H1 (cell line): ENCODE measurements around the gene FDPS. TPM values are rescaled to one million over a fixed set of nuclear protein-coding genes. Genes with fewer than 3 reads are reported as not detected.

Source experiments
- CTCF ChIA-PET: fragments of 300-600 bp; sonication (Branson Sonifier 250); formaldehyde crosslinking; loops from one replicate; lab custom pipeline; 2021; ENCODE audit not compliant: partially characterized antibody; lab: Charles Lee
- POLR2A ChIA-PET: fragments of 300-600 bp; sonication (Branson Sonifier 250); formaldehyde crosslinking; loops from one replicate; lab custom pipeline; 2021; ENCODE audit warnings: inconsistent platforms; ENCODE audit not compliant: partially characterized antibody; lab: Charles Lee
- DNase-seq, 2 experiments: peaks; one replicate each; pipeline versions ENCODE4 v3.0.0 to v3.0.0-alpha.2; 2010 to 2022; ENCODE audit warnings: low spot score in 2 of 2, low read depth in 1 of 2, mixed read lengths in 1 of 2
- FAIRE-seq: peaks from 2 replicates; lab custom pipeline; 2011; peaks lifted over from hg19 to GRCh38; lab: Jason Lieb, UNC
- H2AFZ ChIP-seq: 2 replicates; pipeline ENCODE4 v1.8.1; 2012; ENCODE audit warnings: low read length, inconsistent platforms
- H2AK5ac ChIP-seq: 2 replicates; pipeline ENCODE4 v1.6.1; 2013; ENCODE audit warnings: low read depth, low read length
- H2BK120ac ChIP-seq: replicated peaks from 2 replicates; pipeline ENCODE3; 2013; ENCODE audit warnings: low read depth, low read length, inconsistent platforms
- H2BK12ac ChIP-seq: 2 replicates; pipeline ENCODE4 v1.6.1; 2013; ENCODE audit warnings: low read depth, low read length
- H2BK15ac ChIP-seq: 2 replicates; pipeline ENCODE4 v1.6.1; 2013; ENCODE audit warnings: low read length
- H2BK20ac ChIP-seq: 2 replicates; pipeline ENCODE4 v1.6.1; 2013; ENCODE audit warnings: low read length
- H2BK5ac ChIP-seq: 2 replicates; pipeline ENCODE4 v1.6.1; 2013; ENCODE audit warnings: low read depth, low read length
- H3K14ac ChIP-seq: 2 replicates; pipeline ENCODE4 v1.6.1; 2013; ENCODE audit warnings: inconsistent platforms; ENCODE audit not compliant: insufficient read length
- H3K18ac ChIP-seq: 2 replicates; pipeline ENCODE4 v1.6.1; 2013; ENCODE audit warnings: low read length; ENCODE audit errors: extremely low read depth
- H3K23ac ChIP-seq: 2 replicates; pipeline ENCODE4 v1.6.1; 2013; ENCODE audit warnings: inconsistent platforms; ENCODE audit not compliant: insufficient read length
- H3K23me2 ChIP-seq: 2 replicates; pipeline ENCODE4 v1.6.1; 2013; ENCODE audit warnings: low read depth, low read length
- H3K27ac ChIP-seq: 2 replicates; pipeline ENCODE4 v1.6.1; 2011; ENCODE audit warnings: low read depth, low read length, inconsistent platforms
- H3K27me3 ChIP-seq, 4 experiments: replicated peaks in 1 of 4; 1 replicate in 1 of 4; 2 replicates in 3 of 4; pipeline versions ENCODE4 v1.6.1 to v1.8.1; 2011 to 2013; ENCODE audit warnings: low read length in 3 of 4, mild to moderate bottlenecking in 3 of 4, inconsistent platforms in 2 of 4, mixed read lengths in 2 of 4, moderate library complexity in 1 of 4; ENCODE audit not compliant: control insufficient read depth in 3 of 4, insufficient read depth in 3 of 4; ENCODE audit errors: extremely low read depth in 1 of 4
- H3K36me3 ChIP-seq, 4 experiments: 2 replicates each; pipeline versions ENCODE4 v1.6.1 to v1.8.1; 2011 to 2013; ENCODE audit warnings: mild to moderate bottlenecking in 4 of 4, low read length in 3 of 4, moderate library complexity in 2 of 4, control low read depth in 1 of 4, inconsistent platforms in 1 of 4; ENCODE audit not compliant: insufficient read depth in 4 of 4, control insufficient read depth in 2 of 4
- H3K4ac ChIP-seq: replicated peaks from 2 replicates; pipeline ENCODE3; 2013; ENCODE audit warnings: low read length, low read depth, mixed read lengths, inconsistent platforms; ENCODE audit not compliant: insufficient read length
- H3K4me1 ChIP-seq, 4 experiments: replicated peaks in 1 of 4; 1 replicate in 1 of 4; 2 replicates in 3 of 4; pipeline versions ENCODE4 v1.6.1 to v1.8.1; 2011 to 2013; ENCODE audit warnings: low read length in 3 of 4, inconsistent platforms in 2 of 4, mixed read lengths in 1 of 4; ENCODE audit not compliant: insufficient read depth in 4 of 4, control insufficient read depth in 3 of 4
- H3K4me2 ChIP-seq, 2 experiments: 2 replicates each; pipeline versions ENCODE4 v1.6.1 to v1.8.1; 2011 to 2013; ENCODE audit warnings: low read depth in 2 of 2, low read length in 2 of 2, control low read depth in 1 of 2, inconsistent platforms in 1 of 2, mild to moderate bottlenecking in 1 of 2; ENCODE audit not compliant: insufficient read depth in 1 of 2
- H3K4me3 ChIP-seq, 4 experiments: fragments of 200-600, 300-600 bp in 1 of 4; sonication (generic), shearing (Covaris generic), sonication (Bioruptor Twin) in 1 of 4; 2 replicates each; pipeline versions ENCODE4 v1.5.1 to v1.8.1; 2011 to 2016; ENCODE audit warnings: low read length in 4 of 4, low read depth in 3 of 4, control low read depth in 2 of 4, inconsistent platforms in 2 of 4, mild to moderate bottlenecking in 2 of 4, mixed read lengths in 1 of 4, moderate library complexity in 1 of 4; ENCODE audit not compliant: insufficient read depth in 2 of 4; ENCODE audit errors: extremely low read depth in 1 of 4
- H3K56ac ChIP-seq: replicated peaks from 2 replicates; pipeline ENCODE3; 2013; ENCODE audit warnings: low read depth, mild to moderate bottlenecking, mixed read lengths, low read length, inconsistent platforms; ENCODE audit not compliant: insufficient read length
- H3K79me1 ChIP-seq: 2 replicates; pipeline ENCODE4 v1.6.1; 2013; ENCODE audit warnings: low read depth, low read length, control low read depth
- H3K79me2 ChIP-seq, 2 experiments: 2 replicates each; pipeline versions ENCODE4 v1.6.1 to v1.8.1; 2012 to 2013; ENCODE audit warnings: low read length in 2 of 2, mild to moderate bottlenecking in 2 of 2, inconsistent platforms in 1 of 2; ENCODE audit not compliant: insufficient read depth in 2 of 2, control insufficient read depth in 1 of 2
- H3K9ac ChIP-seq, 4 experiments: replicated peaks in 1 of 4; 1 replicate in 1 of 4; 2 replicates in 3 of 4; pipeline versions ENCODE4 v1.6.1 to v1.8.1; 2011 to 2013; ENCODE audit warnings: low read depth in 3 of 4, low read length in 3 of 4, control low read depth in 2 of 4, mild to moderate bottlenecking in 2 of 4, moderate library complexity in 2 of 4, inconsistent platforms in 1 of 4; ENCODE audit errors: extremely low read depth in 1 of 4
- H3K9me3 ChIP-seq, 2 experiments: 2 replicates each; pipeline versions ENCODE4 v1.6.1 to v1.8.1; 2012 to 2013; ENCODE audit warnings: mild to moderate bottlenecking in 2 of 2, moderate library complexity in 2 of 2, control low read depth in 1 of 2, inconsistent platforms in 1 of 2, low read depth in 1 of 2, low read length in 1 of 2, mixed read lengths in 1 of 2; ENCODE audit not compliant: insufficient read depth in 2 of 2
- H4K20me1 ChIP-seq, 2 experiments: replicated peaks in 1 of 2; 2 replicates each; pipeline versions ENCODE3 to v1.8.1; 2011 to 2013; ENCODE audit warnings: inconsistent platforms in 2 of 2, low read length in 2 of 2, mild to moderate bottlenecking in 1 of 2; ENCODE audit not compliant: insufficient read depth in 2 of 2, control insufficient read depth in 1 of 2
- H4K5ac ChIP-seq: 2 replicates; pipeline ENCODE4 v1.6.1; 2013; ENCODE audit warnings: low read length, low read depth, mixed read lengths, inconsistent platforms; ENCODE audit not compliant: insufficient read length
- H4K8ac ChIP-seq: 2 replicates; pipeline ENCODE4 v1.8.0; 2013; ENCODE audit warnings: mild to moderate bottlenecking, moderate library complexity, low read length, inconsistent platforms; ENCODE audit not compliant: insufficient read depth; ENCODE audit errors: extremely low read depth
- H4K91ac ChIP-seq: replicated peaks from 2 replicates; pipeline ENCODE3; 2013; ENCODE audit warnings: low read length, mixed read lengths, inconsistent platforms; ENCODE audit not compliant: insufficient read length
- EGR1 ChIP-seq: IDR thresholded peaks from 2 replicates; pipeline ENCODE4 v1.6.1; 2011; ENCODE audit warnings: low read depth, low read length, borderline replicate concordance
- EP300 ChIP-seq, 2 experiments: IDR thresholded peaks; 1 replicate in 1 of 2; 2 replicates in 1 of 2; pipeline ENCODE4 v1.6.1; 2011 to 2012; ENCODE audit warnings: low read depth in 2 of 2, low read length in 2 of 2, mild to moderate bottlenecking in 2 of 2, borderline replicate concordance in 1 of 2, inconsistent platforms in 1 of 2, moderate library complexity in 1 of 2
- KDM4A ChIP-seq: IDR thresholded peaks from one replicate; pipeline ENCODE4 v1.7.1; 2012; ENCODE audit warnings: low read depth, mild to moderate bottlenecking, moderate library complexity, low read length, inconsistent platforms; ENCODE audit not compliant: severe bottlenecking
- MAX ChIP-seq: IDR thresholded peaks from 2 replicates; pipeline ENCODE4 v1.6.1; 2012; ENCODE audit warnings: inconsistent platforms
- RXRA ChIP-seq: IDR thresholded peaks from 2 replicates; pipeline ENCODE4 v1.6.1; 2011; ENCODE audit warnings: low read depth, mild to moderate bottlenecking, low read length, moderate library complexity; ENCODE audit not compliant: insufficient read depth
- WGBS, 2 experiments: shearing (Covaris generic) in 1 of 2; methylation state at CpG; one replicate each; pipeline versions ENCODE4 v1.1.6 to v1.1.7; 2013 to 2015; ENCODE audit warnings: low lambda C conversion rate in 2 of 2, mixed read lengths in 2 of 2, inconsistent platforms in 1 of 2, low coverage in 1 of 2, missing lambda C conversion rate in 1 of 2; ENCODE audit not compliant: insufficient replicate concordance in 2 of 2, insufficient coverage in 1 of 2, insufficient read length in 1 of 2; ENCODE audit errors: extremely low coverage in 1 of 2, missing lambda C conversion rate in 1 of 2; 5-methylcytosine and 5-hydroxymethylcytosine counted together
- polyA plus RNA-seq, 7 experiments: library from polyadenylated mRNA; depleted of rRNA in 3 of 7; stranded (reverse) in 5 of 7; unstranded in 2 of 7; fragments of >200 nt in 5 of 7; fragments of 200-250 nt in 2 of 7; gene quantifications; 1 replicate in 5 of 7; 2 replicates in 1 of 7; 4 replicates in 1 of 7; pipeline versions ENCODE4 v1.2.1 to v1.2.3, GENCODE V29; 2011 to 2013; ENCODE audit warnings: missing spikeins in 2 of 7, mixed read lengths in 2 of 7
- total RNA-seq: library from RNA; stranded (reverse); fragmentation: NEBNext Ultra II Directional; extraction: Animal tissue kit (Norgen Biotek cat#: 25700); gene quantifications from 2 replicates; pipeline ENCODE4 v1.2.1, GENCODE V29; 2021

FDPS gene
- total and polyA plus RNA-seq, 2 of the 8 experiments (the other 6 are each of a cell fraction or from before 2014, with no cell fraction given) = 267 to 368 TPM

- 86% methylated on average over 11 of the region's 11 CpGs; no CpG with 5 or more reads in 1 of the 2 experiments for WGBS, 2 experiments
- no peak overlapping the region for H3K14ac ChIP-seq
- no peak overlapping the region for H2AK5ac ChIP-seq
- H3K4me3 ChIP-seq = no peak overlapping the region
- no peak overlapping the region for H2AFZ ChIP-seq
- H3K4me2 ChIP-seq = no peak overlapping the region
- H2BK20ac ChIP-seq = peak overlapping the region; percentile 48; the same call in 1 of the 2 replicates
- H3K9ac ChIP-seq = no peak overlapping the region
- H3K56ac ChIP-seq = no peak overlapping the region
- peak overlapping the region; percentile 59 for H4K91ac ChIP-seq
- no peaks in the 10 kb centered on the region for H3K9me3 ChIP-seq
- CTCF ChIA-PET = interaction anchor here (1.1 to 6.4 kb wide), 3 partner anchors 23 to 53 kb away, joined by 4 to 103 read pairs (median 79); no protein-coding TSS in a partner anchor
- POLR2A ChIA-PET = interaction anchor here (1.7 to 2.6 kb wide), 2 partner anchors 13 to 18 kb away, joined by 7 to 9 read pairs; no protein-coding TSS in a partner anchor
- H4K8ac ChIP-seq = no peak overlapping the region
- no peaks in the 10 kb centered on the region for H3K36me3 ChIP-seq
- H3K27ac ChIP-seq = no peak overlapping the region
- H4K5ac ChIP-seq = no peak overlapping the region
- peaks cover 2% of the 10 kb centered on the region; the same call in 1 of the 2 replicates for H3K79me1 ChIP-seq
- no peak overlapping the region for H3K4ac ChIP-seq
- H2BK5ac ChIP-seq = no peak overlapping the region
- 0 out of 2 replicates have a peak overlapping the region, but pooled peaks have one; percentile 63 for H2BK12ac ChIP-seq
- H3K23me2 ChIP-seq = peaks cover 7% of the 10 kb centered on the region
- H3K79me2 ChIP-seq = peaks cover 3 to 8% of the 10 kb centered on the region in 2 experiments; a peak in 3 of 4 replicates
- TF ChIP-seq EGR1 (no peak), EP300 (IDR thresholded peaks at IDR 0.05; ENCODE audit: borderline replicate concordance in 1 of 2, low read depth in 2 of 2, low read length in 2 of 2) (no peak), KDM4A (no peak), MAX (no peak), RXRA (no peak)
- H2BK15ac ChIP-seq = no peak overlapping the region
- H3K4me1 ChIP-seq = peaks cover 0 to 5% (median 2%) of the 10 kb centered on the region in 4 experiments; a peak in 5 of 7 replicates
- DNase-seq (no peak), FAIRE-seq (no peak)
- no peak overlapping the region for H2BK120ac ChIP-seq
- no peak overlapping the region for H3K23ac ChIP-seq
- H3K27me3 ChIP-seq = no peaks in the 10 kb centered on the region; a peak in 1 of 7 replicates
- no peak overlapping the region for H3K18ac ChIP-seq
- peaks cover 0 to 4% of the 10 kb centered on the region in 2 experiments for H4K20me1 ChIP-seq
These were observed 4.1 kb upstream of the FDPS start for GRCh38 chr1:155304558-155305063.
